WI38 (cell line): ENCODE data around the gene ANKRD29.

Experiments used
- H3K4me3 ChIP-seq: 2 replicates; pipeline ENCODE4 v1.5.1; 2011; ENCODE audit warnings: low read depth, mild to moderate bottlenecking, control low read depth, low read length
- TF ChIP-seq, protein P1 (sequence below): IDR thresholded peaks from 2 replicates; pipeline ENCODE4 v1.5.1; 2012; ENCODE audit warnings: low read depth, mild to moderate bottlenecking, control low read depth, low read length

Gene ANKRD29

DNA sequence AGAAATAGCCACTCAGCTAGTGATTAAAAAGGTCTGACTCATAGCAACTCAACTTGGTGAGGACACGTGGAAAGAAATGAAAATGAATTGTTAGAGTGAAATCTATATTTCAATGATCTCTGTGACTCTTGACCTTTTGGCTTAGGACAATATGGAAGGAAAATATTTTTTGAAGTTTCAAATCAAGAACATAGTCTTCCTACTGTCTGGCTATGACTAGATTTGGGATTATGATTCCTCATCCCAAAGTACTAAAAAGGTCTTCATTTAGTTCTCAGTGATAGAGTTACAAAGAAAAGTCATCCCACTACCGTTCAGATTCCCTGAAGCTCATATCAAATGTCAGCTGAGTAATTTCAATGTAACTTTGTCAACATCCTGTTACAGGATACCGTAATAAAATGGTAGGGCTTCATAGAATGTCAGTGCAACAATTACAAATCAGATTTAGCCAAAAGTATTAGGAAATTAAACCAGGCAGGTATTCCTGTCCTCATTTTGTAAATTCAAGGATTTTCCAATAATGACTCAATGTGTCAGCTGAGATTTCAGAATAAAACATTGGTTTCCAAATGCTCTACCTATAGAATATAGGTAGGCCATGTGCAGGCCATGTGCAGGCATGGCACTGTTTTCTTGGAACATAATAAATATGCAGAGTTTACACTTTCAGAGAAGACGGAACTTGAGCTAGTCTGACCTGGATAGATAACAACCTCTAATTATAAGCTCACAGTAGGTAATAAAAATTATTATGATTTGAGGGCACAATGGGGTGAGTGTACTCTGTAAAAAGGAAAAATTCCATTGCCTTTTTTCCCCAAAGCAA is 36.0 kb downstream of the ANKRD29 start:
- no peak overlapping the region for H3K4me3 ChIP-seq
- TF ChIP-seq, protein P1, sequence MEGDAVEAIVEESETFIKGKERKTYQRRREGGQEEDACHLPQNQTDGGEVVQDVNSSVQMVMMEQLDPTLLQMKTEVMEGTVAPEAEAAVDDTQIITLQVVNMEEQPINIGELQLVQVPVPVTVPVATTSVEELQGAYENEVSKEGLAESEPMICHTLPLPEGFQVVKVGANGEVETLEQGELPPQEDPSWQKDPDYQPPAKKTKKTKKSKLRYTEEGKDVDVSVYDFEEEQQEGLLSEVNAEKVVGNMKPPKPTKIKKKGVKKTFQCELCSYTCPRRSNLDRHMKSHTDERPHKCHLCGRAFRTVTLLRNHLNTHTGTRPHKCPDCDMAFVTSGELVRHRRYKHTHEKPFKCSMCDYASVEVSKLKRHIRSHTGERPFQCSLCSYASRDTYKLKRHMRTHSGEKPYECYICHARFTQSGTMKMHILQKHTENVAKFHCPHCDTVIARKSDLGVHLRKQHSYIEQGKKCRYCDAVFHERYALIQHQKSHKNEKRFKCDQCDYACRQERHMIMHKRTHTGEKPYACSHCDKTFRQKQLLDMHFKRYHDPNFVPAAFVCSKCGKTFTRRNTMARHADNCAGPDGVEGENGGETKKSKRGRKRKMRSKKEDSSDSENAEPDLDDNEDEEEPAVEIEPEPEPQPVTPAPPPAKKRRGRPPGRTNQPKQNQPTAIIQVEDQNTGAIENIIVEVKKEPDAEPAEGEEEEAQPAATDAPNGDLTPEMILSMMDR, result no peak

DNA sequence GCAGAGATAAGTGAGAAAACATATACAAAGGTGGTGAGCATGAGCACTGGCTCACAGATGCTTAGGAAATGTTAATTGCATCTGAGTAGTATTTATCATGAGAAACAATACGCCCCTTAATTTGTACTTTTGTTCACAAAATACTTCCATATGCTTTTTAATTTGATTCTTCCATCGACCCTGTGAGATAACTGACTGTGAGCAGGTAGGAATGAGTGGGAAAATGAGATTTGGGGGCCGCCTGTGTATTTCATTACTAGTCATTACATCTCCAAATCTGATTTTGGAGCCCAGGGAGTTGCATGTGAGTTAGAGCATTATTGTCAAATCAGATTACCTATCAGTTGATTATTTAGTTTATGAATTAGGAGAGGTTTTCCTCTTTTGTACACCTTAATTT is 39.7 kb downstream of the ANKRD29 start:
- H3K4me3 ChIP-seq, result no peak overlapping the region
- TF ChIP-seq, protein P1, result no peak

DNA sequence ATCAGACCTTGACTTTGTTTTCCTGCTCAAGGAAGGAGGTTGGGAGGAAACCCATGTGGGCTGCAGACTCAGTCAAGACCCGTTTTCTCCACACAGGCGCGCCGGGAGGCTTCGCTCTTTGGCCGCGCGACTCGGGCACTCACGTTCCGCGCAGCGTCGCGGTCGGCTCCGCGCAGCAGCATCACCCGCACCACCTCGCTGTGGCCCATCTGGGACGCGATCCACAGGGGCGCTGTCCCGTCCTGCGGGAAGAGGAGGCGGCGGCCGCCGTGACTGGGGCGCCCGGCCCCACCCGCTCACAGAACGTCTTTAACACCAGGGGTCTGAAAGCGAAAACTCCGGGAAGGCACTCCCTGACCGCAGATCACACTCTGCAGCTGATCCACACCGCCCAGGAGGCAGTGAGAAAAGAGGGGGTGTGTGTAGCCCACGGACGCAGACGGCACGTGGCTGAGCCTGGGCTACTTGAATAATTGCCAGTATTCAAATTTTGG is 43.3 kb downstream of the ANKRD29 start:
- H3K4me3 ChIP-seq, result peak overlapping the region; percentile 45
- TF ChIP-seq, protein P1, result no peak

DNA sequence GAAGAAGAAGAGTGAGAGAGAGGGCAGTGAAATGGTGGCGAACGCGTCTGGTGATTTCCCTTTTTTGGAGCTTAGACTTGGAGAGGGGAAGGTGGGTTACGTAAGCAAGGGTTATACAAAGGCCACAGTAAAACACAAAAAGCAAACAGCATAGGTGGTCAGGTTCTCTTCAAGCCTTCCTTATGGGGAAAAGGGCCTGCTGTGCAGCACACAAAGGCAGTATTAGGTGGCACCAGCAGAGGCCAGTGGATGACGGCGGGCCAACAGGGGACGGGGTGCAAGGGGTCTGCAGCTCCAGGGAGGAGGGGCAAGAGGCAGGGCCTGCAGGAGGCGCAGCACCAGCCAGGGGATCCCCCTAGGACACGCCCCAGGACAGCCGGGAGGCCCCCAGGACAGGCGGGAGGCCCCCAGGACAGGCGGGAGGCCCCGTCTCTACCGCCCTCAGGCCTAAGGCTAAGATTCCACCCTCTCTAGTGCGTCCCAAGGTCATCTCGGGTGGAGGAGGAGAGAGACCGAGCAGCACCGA is 43.8 kb downstream of the ANKRD29 start:
- peak overlapping the region; percentile 45; the same call in 1 of the 2 replicates for H3K4me3 ChIP-seq
- TF ChIP-seq, protein P1, result no peak

DNA sequence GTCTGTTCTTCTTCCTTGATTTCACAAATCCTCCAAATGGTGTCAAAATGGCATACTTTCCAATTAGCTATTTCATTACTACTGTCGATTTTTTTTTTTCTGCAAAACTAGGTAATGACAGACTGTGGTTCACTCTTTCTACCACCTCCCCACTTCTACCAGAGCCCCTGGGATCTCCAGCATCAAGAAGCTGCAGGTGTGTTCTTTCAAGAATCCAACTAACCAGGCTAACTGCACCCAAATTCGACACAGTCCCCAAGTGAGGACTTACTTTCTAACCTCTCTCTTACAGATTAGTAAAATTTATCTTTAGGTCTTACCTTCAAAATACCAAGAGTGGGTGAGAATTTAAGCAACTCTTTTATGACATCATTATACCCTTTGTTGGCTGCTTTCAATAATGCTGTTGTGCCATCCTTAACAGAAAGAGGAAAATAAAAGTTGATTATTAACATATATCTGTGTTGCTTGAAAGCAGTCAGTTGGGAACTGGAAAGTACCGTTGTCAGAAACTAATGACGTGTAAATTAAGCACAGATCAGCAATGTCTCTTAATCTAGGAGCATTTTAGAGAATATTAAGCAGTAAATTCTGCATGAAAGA is 45.2 kb downstream of the ANKRD29 start:
- H3K4me3 ChIP-seq, result no peak overlapping the region
- TF ChIP-seq, protein P1, result no peak

DNA sequence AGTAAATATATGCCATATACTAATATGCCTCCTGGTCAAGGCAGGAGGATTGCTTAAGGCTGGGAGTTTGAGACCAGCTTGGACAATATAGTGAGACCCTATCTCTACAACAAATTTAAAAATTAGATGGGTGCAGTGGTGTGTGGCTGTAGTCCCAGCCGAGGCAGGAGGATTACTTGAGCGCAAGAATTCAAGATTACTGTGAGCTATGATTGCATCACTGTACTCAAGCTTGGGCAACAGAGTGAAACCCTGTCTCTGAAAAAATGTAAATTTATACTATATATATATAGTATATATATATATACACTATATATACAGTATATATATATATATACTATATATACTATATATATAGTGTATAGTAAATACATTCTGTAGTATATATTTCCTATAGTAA is 46.5 kb downstream of the ANKRD29 start:
- TF ChIP-seq, protein P1, result no peak
- H3K4me3 ChIP-seq, result no peak overlapping the region

DNA sequence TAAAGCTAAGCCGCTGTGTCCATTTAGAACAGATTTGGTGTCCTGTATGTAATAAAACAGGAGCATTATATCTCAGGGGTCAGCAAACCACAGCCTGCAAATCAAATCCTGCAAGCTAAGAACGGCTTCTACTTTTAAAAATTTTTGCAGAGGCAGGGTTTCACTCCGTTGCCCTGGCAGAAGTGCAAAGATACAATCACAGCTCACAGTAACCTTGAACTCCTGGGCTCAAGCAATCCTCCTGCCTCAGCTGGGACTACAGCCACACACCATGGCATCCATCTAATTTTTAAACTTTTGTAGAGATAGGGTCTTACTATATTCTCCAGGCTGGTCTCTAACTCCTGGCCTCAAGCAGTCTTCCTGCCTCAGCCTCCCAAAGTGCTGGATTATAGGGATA is 47.8 kb downstream of the ANKRD29 start:
- TF ChIP-seq, protein P1, result no peak
- no peak overlapping the region for H3K4me3 ChIP-seq
